ENCODE data around the gene ANKRD6.

Gene ANKRD6

GRCh38 chr6:89566008-89566800 lies 133.3 kb downstream of the ANKRD6 start:
- no peak for DNase-seq

- DNase-seq: no peak
These were observed 134.1 kb downstream of the ANKRD6 start for GRCh38 chr6:89566930-89567629.

GRCh38 chr6:89567630-89568390 lies 134.9 kb downstream of the ANKRD6 start:
- DNase-seq: no peak

GRCh38 chr6:89574910-89575561 lies 142.1 kb downstream of the ANKRD6 start:
- DNase-seq: no peak

- DNase-seq: no peak
These were observed 142.6 kb downstream of the ANKRD6 start for GRCh38 chr6:89575562-89575960.

GRCh38 chr6:89580997-89581666 lies 148.2 kb downstream of the ANKRD6 start:
- DNase-seq: no peak

- no peak for DNase-seq
These were observed 148.7 kb downstream of the ANKRD6 start for GRCh38 chr6:89581689-89582088.

GRCh38 chr6:89582669-89583325 lies 149.8 kb downstream of the ANKRD6 start:
- no peak for DNase-seq

GRCh38 chr6:89583559-89583958 lies 150.6 kb downstream of the ANKRD6 start:
- DNase-seq: no peak

- no peak for DNase-seq
These were observed 151.6 kb downstream of the ANKRD6 start for GRCh38 chr6:89584539-89584938.

- no peak for DNase-seq
These were observed 152.2 kb downstream of the ANKRD6 start for GRCh38 chr6:89585154-89585553.

- DNase-seq: no peak
These were observed 156.5 kb downstream of the ANKRD6 start for GRCh38 chr6:89589297-89590025.

- DNase-seq: no peak
These were observed 157.2 kb downstream of the ANKRD6 start for GRCh38 chr6:89590133-89590532.

- no peak for DNase-seq
These were observed 158.8 kb downstream of the ANKRD6 start for GRCh38 chr6:89591745-89592144.

GRCh38 chr6:89596056-89596455 lies 163.1 kb downstream of the ANKRD6 start:
- DNase-seq: no peak

- no peak for DNase-seq
These were observed 163.5 kb downstream of the ANKRD6 start for GRCh38 chr6:89596484-89596883.

- DNase-seq: no peak
These were observed 164.4 kb downstream of the ANKRD6 start for GRCh38 chr6:89597372-89597771.

GRCh38 chr6:89597988-89598387 lies 165.0 kb downstream of the ANKRD6 start:
- no peak for DNase-seq

- DNase-seq: no peak
These were observed 166.8 kb downstream of the ANKRD6 start for GRCh38 chr6:89599727-89600126.

GRCh38 chr6:89602166-89602565 lies 169.2 kb downstream of the ANKRD6 start:
- no peak for DNase-seq

- no peak for DNase-seq
These were observed 171.7 kb downstream of the ANKRD6 start for GRCh38 chr6:89604653-89605052.

Data from right hindlimb (tissue), 1 donor.